ENCODE measurements around the gene EHMT1. TPM values are rescaled to one million over a fixed set of nuclear protein-coding genes. Genes with fewer than 3 reads are reported as not detected.
A peak's percentile ranks its signal among the peaks of the same experiment; 100 is the strongest.

Gene EHMT1
- total and polyA plus RNA-seq, 2 experiments from 2014 or later = 46.0 to 47.7 TPM

GRCh38 chr9:137694962-137695875, 76.4 kb downstream of the EHMT1 start:
- Histone ChIP-seq H3K9me3 (ENCODE audit: low read depth) (no peaks in the 10 kb centered on the region), H4K20me1 (ENCODE audit: insufficient read depth, poor library complexity, severe bottlenecking) (peaks cover 81% of the 10 kb centered on the region), H3K4me3 (no peak overlapping the region), H3K4me2 (no peak overlapping the region), H3K36me3 (replicated peaks; ENCODE audit: insufficient read depth, low read depth) (no peaks in the 10 kb centered on the region), H3K27me3 (no peaks in the 10 kb centered on the region), H3K4me1 (ENCODE audit: insufficient read depth) (no peaks in the 10 kb centered on the region), H3K9me2 (replicated peaks; ENCODE audit: insufficient read depth) (no peaks in the 10 kb centered on the region), H2AFZ (no peak overlapping the region), H3K79me2 (peaks cover 92% of the 10 kb centered on the region), H3K27ac (no peak overlapping the region)
- peak; percentile 71 for DNase-seq (ENCODE audit: low spot score)
- TF ChIP-seq, protein P1, sequence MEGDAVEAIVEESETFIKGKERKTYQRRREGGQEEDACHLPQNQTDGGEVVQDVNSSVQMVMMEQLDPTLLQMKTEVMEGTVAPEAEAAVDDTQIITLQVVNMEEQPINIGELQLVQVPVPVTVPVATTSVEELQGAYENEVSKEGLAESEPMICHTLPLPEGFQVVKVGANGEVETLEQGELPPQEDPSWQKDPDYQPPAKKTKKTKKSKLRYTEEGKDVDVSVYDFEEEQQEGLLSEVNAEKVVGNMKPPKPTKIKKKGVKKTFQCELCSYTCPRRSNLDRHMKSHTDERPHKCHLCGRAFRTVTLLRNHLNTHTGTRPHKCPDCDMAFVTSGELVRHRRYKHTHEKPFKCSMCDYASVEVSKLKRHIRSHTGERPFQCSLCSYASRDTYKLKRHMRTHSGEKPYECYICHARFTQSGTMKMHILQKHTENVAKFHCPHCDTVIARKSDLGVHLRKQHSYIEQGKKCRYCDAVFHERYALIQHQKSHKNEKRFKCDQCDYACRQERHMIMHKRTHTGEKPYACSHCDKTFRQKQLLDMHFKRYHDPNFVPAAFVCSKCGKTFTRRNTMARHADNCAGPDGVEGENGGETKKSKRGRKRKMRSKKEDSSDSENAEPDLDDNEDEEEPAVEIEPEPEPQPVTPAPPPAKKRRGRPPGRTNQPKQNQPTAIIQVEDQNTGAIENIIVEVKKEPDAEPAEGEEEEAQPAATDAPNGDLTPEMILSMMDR (IDR thresholded peaks at IDR 0.05; ENCODE audit: poor library complexity) = peak; percentile 55
- no peak for TF ChIP-seq EZH2phosphoT487 (IDR thresholded peaks at IDR 0.05; ENCODE audit: low read depth, severe bottlenecking, unreplicated experiment)
- 73% methylated on average over 22 of the region's 22 CpGs for WGBS (ENCODE audit: low lambda C conversion rate, missing lambda C conversion rate)

DNA sequence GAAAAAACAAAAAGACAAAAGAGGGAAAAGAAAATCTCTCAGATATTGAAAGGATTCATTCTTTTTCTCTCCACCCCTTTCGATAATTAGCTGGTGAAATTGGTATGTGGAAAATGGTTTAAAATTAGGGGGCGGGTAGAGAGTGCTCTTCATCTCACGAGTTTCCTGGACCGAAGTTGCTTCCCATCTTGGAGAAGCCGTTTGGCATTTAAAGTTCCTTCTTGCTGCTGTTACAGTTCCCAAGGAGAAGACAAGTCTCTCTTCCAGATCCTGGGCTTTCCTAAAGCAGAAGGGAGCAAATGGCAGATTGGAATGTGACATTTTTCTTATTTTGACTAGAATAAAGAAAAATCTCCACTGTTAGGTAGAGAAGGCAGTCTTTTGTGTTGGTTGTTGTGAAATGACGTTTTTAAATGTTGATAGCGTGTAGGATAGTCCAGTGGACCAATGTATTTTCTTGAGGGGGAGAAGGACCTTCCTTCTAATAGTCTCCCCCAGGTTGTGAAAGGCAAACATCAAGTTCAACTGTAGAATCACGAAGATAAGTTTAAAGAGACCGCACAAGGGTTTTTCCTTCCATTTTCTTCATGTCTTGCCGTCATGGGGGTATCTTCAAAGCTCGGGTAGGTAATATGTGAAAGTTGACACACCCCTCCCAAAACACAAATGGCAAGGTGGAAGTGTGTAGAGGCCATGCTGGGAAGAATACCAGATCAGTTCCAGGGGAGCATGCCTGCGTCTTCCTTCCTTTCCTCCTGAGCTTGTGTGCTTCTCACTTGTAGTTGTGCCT, 77.5 kb downstream of the EHMT1 start:
- Histone ChIP-seq H2AFZ (no peak overlapping the region), H3K27me3 (no peaks in the 10 kb centered on the region), H3K4me2 (no peak overlapping the region), H3K4me1 (ENCODE audit: insufficient read depth) (no peaks in the 10 kb centered on the region), H3K4me3 (no peak overlapping the region), H3K79me2 (peaks cover 94% of the 10 kb centered on the region), H3K27ac (no peak overlapping the region), H3K9me2 (replicated peaks; ENCODE audit: insufficient read depth) (no peaks in the 10 kb centered on the region), H3K36me3 (replicated peaks; ENCODE audit: insufficient read depth, low read depth) (no peaks in the 10 kb centered on the region), H3K9me3 (ENCODE audit: low read depth) (no peaks in the 10 kb centered on the region), H4K20me1 (ENCODE audit: insufficient read depth, poor library complexity, severe bottlenecking) (peaks cover 84% of the 10 kb centered on the region)
- 93% methylated on average over 12 of the region's 12 CpGs for WGBS (ENCODE audit: low lambda C conversion rate, missing lambda C conversion rate)
- TF ChIP-seq EZH2phosphoT487 (IDR thresholded peaks at IDR 0.05; ENCODE audit: low read depth, severe bottlenecking, unreplicated experiment) (no peak), EZH2 (IDR thresholded peaks at IDR 0.05; ENCODE audit: borderline replicate concordance) (no peak)
- TF ChIP-seq, protein P1 (IDR thresholded peaks at IDR 0.05; ENCODE audit: poor library complexity) = no peak
- DNase-seq (ENCODE audit: low spot score) = no peak

GRCh38 chr9:137697193-137697592, 78.4 kb downstream of the EHMT1 start:
- no peaks in the 10 kb centered on the region for H3K9me2 ChIP-seq (replicated peaks; ENCODE audit: insufficient read depth)
- WGBS (ENCODE audit: low lambda C conversion rate, missing lambda C conversion rate) = 77% methylated on average over 5 of the region's 5 CpGs
- H3K4me3 ChIP-seq = no peak overlapping the region
- H3K9me3 ChIP-seq (ENCODE audit: low read depth) = no peaks in the 10 kb centered on the region
- no peak for DNase-seq (ENCODE audit: low spot score)
- no peaks in the 10 kb centered on the region for H3K36me3 ChIP-seq (replicated peaks; ENCODE audit: insufficient read depth, low read depth)
- H4K20me1 ChIP-seq (ENCODE audit: insufficient read depth, poor library complexity, severe bottlenecking) = peaks cover 79% of the 10 kb centered on the region
- H3K79me2 ChIP-seq = peaks cover 94% of the 10 kb centered on the region
- H2AFZ ChIP-seq = no peak overlapping the region
- H3K27me3 ChIP-seq = no peaks in the 10 kb centered on the region
- TF ChIP-seq EZH2 (IDR thresholded peaks at IDR 0.05; ENCODE audit: borderline replicate concordance) (no peak), EZH2phosphoT487 (IDR thresholded peaks at IDR 0.05; ENCODE audit: low read depth, severe bottlenecking, unreplicated experiment) (no peak)
- no peaks in the 10 kb centered on the region for H3K4me1 ChIP-seq (ENCODE audit: insufficient read depth)
- peak overlapping the region; percentile 17 for H3K27ac ChIP-seq
- no peak overlapping the region for H3K4me2 ChIP-seq

DNA sequence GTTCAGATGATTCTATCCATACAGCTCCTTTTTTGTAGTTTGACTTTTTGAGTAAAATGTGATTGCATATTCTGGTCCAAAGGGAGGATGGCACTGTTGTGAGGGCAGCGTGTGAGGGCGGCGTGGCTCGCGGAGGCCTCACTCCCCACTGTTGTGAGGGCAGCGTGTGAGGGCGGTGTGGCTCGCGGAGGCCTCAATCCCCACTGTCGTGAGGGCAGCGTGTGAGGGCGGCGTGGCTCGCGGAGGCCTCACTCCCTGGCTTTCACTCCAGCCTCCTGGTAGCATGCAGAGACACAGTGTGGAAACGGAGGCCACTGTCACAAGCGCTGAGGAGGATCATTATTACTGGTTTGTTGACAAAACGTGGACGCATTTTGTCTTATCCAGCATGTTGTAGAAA, 79.0 kb downstream of the EHMT1 start:
- TF ChIP-seq EZH2 (IDR thresholded peaks at IDR 0.05; ENCODE audit: borderline replicate concordance) (no peak), EZH2phosphoT487 (IDR thresholded peaks at IDR 0.05; ENCODE audit: low read depth, severe bottlenecking, unreplicated experiment) (no peak)
- TF ChIP-seq, protein P1 (IDR thresholded peaks at IDR 0.05; ENCODE audit: poor library complexity) = no peak
- H2AFZ ChIP-seq = no peak overlapping the region
- no peaks in the 10 kb centered on the region for H3K4me1 ChIP-seq (ENCODE audit: insufficient read depth)
- no peak overlapping the region for H3K4me2 ChIP-seq
- no peaks in the 10 kb centered on the region for H3K36me3 ChIP-seq (replicated peaks; ENCODE audit: insufficient read depth, low read depth)
- H3K4me3 ChIP-seq = no peak overlapping the region
- peaks cover 94% of the 10 kb centered on the region for H3K79me2 ChIP-seq
- H3K27ac ChIP-seq = no peak overlapping the region
- 95% methylated on average over 19 of the region's 19 CpGs for WGBS (ENCODE audit: low lambda C conversion rate, missing lambda C conversion rate)
- no peaks in the 10 kb centered on the region for H3K9me2 ChIP-seq (replicated peaks; ENCODE audit: insufficient read depth)
- H4K20me1 ChIP-seq (ENCODE audit: insufficient read depth, poor library complexity, severe bottlenecking) = peaks cover 73% of the 10 kb centered on the region
- no peak for DNase-seq (ENCODE audit: low spot score)
- no peaks in the 10 kb centered on the region for H3K9me3 ChIP-seq (ENCODE audit: low read depth)
- no peaks in the 10 kb centered on the region for H3K27me3 ChIP-seq
